Measurements from ENCODE around the gene IFI27L1.
"Not testable (repeated sequence)": the region's sequence is repeated elsewhere in the genome, so short reads cannot be mapped to it uniquely, and the experiment has no call there.

Gene IFI27L1

GRCh38 chr14:94059998-94060397 lies 21.1 kb upstream of the IFI27L1 start:
- DNase-seq (ENCODE audit: low spot score) = no peak
- TF ChIP-seq CTCF (IDR thresholded peaks at IDR 0.05; ENCODE audit: borderline replicate concordance, control extremely low read depth, extremely low read depth, insufficient read depth, missing control alignments) = no peak
- in situ Hi-C loops (cut with MboI; ENCODE audit: low sequenced_read_pairs, unreplicated experiment) = no loop called here

- DNase-seq (ENCODE audit: low spot score) = no peak
- no peak for TF ChIP-seq CTCF (IDR thresholded peaks at IDR 0.05; ENCODE audit: borderline replicate concordance, control extremely low read depth, extremely low read depth, insufficient read depth, missing control alignments)
- in situ Hi-C loops (cut with MboI; ENCODE audit: low sequenced_read_pairs, unreplicated experiment) = no loop called here
Observed at GRCh38 chr14:94062344-94062940, 18.7 kb upstream of the IFI27L1 start.

- no peak for TF ChIP-seq CTCF (IDR thresholded peaks at IDR 0.05; ENCODE audit: borderline replicate concordance, control extremely low read depth, extremely low read depth, insufficient read depth, missing control alignments)
- no peak for DNase-seq (ENCODE audit: low spot score)
- in situ Hi-C loops (cut with MboI; ENCODE audit: low sequenced_read_pairs, unreplicated experiment) = no loop called here
Observed at GRCh38 chr14:94066089-94066676, 14.9 kb upstream of the IFI27L1 start.

GRCh38 chr14:94072076-94072475 lies 9.0 kb upstream of the IFI27L1 start:
- in situ Hi-C loops (cut with MboI; ENCODE audit: low sequenced_read_pairs, unreplicated experiment); DNase-seq (ENCODE audit: low spot score): not testable (repeated sequence)

- in situ Hi-C loops (cut with MboI; ENCODE audit: low sequenced_read_pairs, unreplicated experiment) = no loop called here
- TF ChIP-seq CTCF (IDR thresholded peaks at IDR 0.05; ENCODE audit: borderline replicate concordance, control extremely low read depth, extremely low read depth, insufficient read depth, missing control alignments) = no peak
- DNase-seq (ENCODE audit: low spot score) = no peak
Observed at GRCh38 chr14:94074534-94074933, 6.6 kb upstream of the IFI27L1 start.

GRCh38 chr14:94075008-94075407 lies 6.1 kb upstream of the IFI27L1 start:
- in situ Hi-C loops (cut with MboI; ENCODE audit: low sequenced_read_pairs, unreplicated experiment) = no loop called here
- no peak for TF ChIP-seq CTCF (IDR thresholded peaks at IDR 0.05; ENCODE audit: borderline replicate concordance, control extremely low read depth, extremely low read depth, insufficient read depth, missing control alignments)
- no peak for DNase-seq (ENCODE audit: low spot score)

GRCh38 chr14:94077111-94077821 lies 3.8 kb upstream of the IFI27L1 start:
- TF ChIP-seq CTCF (IDR thresholded peaks at IDR 0.05; ENCODE audit: borderline replicate concordance, control extremely low read depth, extremely low read depth, insufficient read depth, missing control alignments) = no peak
- DNase-seq (ENCODE audit: low spot score) = no peak
- in situ Hi-C loops (cut with MboI; ENCODE audit: low sequenced_read_pairs, unreplicated experiment) = no loop called here
